SK-N-SH treated with all-trans-retinoic acid at 6 μM for 48 hours (cell line): Measurements from ENCODE around the gene KRTAP5-4.

Experiments
- ARNTL ChIP-seq: fragments of 450-650 bp; formaldehyde crosslinking; IDR thresholded peaks from 2 replicates; pipeline ENCODE4 v1.5.0; 2020; ENCODE audit warnings: low read depth, mild to moderate bottlenecking, moderate library complexity, borderline replicate concordance
- PPARA ChIP-seq: fragments of 250-450 bp; sonication (Bioruptor Pico); IDR thresholded peaks from 2 replicates; pipeline ENCODE4 v1.5.0; 2020; ENCODE audit warnings: mild to moderate bottlenecking, borderline replicate concordance
- RARB ChIP-seq: fragments of 250-450 bp; sonication (Bioruptor Pico); IDR thresholded peaks from 2 replicates; pipeline ENCODE4 v1.8.0; 2021; ENCODE audit warnings: mild to moderate bottlenecking, moderate library complexity
- TCF4 ChIP-seq: fragments of 250-450 bp; sonication (Bioruptor Pico); IDR thresholded peaks from 2 replicates; pipeline ENCODE4 v1.8.0; 2021; ENCODE audit warnings: mild to moderate bottlenecking, moderate library complexity, borderline replicate concordance
- TOX ChIP-seq: fragments of 250-450 bp; sonication (Bioruptor Pico); IDR thresholded peaks from 2 replicates; pipeline ENCODE4 v1.8.0; 2021; ENCODE audit warnings: mild to moderate bottlenecking, moderate library complexity, borderline replicate concordance
- ZFP3 ChIP-seq: fragments of 250-450 bp; sonication (Bioruptor Pico); IDR thresholded peaks from 2 replicates; pipeline ENCODE4 v1.5.0; 2020; ENCODE audit warnings: mild to moderate bottlenecking, moderate library complexity
- ZFP30 ChIP-seq: fragments of 450-650 bp; formaldehyde crosslinking; IDR thresholded peaks from 2 replicates; pipeline ENCODE4 v1.5.0; 2022; ENCODE audit warnings: mild to moderate bottlenecking, moderate library complexity
- ZNF70 ChIP-seq: fragments of 450-650 bp; formaldehyde crosslinking; IDR thresholded peaks from 2 replicates; pipeline ENCODE4 v1.5.0; 2020; ENCODE audit warnings: mild to moderate bottlenecking, moderate library complexity
- ZNF8 ChIP-seq: fragments of 450-650 bp; formaldehyde crosslinking; IDR thresholded peaks from 2 replicates; pipeline ENCODE4 v1.5.0; 2020; ENCODE audit warnings: mild to moderate bottlenecking, moderate library complexity
- TF ChIP-seq, protein P1 (sequence below): fragments of 250-450 bp; sonication (Bioruptor Pico); IDR thresholded peaks from 2 replicates; pipeline ENCODE4 v1.5.1; 2021; ENCODE audit warnings: mild to moderate bottlenecking, moderate library complexity
- TF ChIP-seq, protein P2 (sequence below): fragments of 250-450 bp; sonication (Bioruptor Pico); IDR thresholded peaks from 2 replicates; pipeline ENCODE4 v1.8.0; 2020; ENCODE audit warnings: mild to moderate bottlenecking, moderate library complexity, borderline replicate concordance

DNA sequence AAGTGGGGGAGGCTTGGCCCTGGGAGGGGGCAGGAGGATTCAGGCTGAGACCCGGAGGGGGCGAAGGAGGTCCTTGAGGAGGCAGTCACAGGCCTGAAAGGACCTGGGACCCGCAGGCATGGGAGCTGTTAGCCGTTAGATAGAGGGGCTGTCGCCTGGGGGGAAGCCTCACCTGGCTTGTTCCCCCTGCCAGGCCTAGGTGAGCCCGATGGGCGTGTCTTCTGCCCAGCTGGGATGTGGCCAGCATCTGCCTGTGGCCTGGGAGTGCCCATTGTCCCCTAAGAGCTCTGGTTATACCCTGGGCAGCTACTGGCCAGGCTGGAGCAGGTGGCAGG lies 48.1 kb downstream of the KRTAP5-4 start:
- TF ChIP-seq ZNF8 (CRISPR knock-in tag), result no peak
- TF ChIP-seq, protein P1, sequence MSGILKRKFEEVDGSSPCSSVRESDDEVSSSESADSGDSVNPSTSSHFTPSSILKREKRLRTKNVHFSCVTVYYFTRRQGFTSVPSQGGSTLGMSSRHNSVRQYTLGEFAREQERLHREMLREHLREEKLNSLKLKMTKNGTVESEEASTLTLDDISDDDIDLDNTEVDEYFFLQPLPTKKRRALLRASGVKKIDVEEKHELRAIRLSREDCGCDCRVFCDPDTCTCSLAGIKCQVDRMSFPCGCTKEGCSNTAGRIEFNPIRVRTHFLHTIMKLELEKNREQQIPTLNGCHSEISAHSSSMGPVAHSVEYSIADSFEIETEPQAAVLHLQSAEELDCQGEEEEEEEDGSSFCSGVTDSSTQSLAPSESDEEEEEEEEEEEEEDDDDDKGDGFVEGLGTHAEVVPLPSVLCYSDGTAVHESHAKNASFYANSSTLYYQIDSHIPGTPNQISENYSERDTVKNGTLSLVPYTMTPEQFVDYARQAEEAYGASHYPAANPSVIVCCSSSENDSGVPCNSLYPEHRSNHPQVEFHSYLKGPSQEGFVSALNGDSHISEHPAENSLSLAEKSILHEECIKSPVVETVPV (CRISPR knock-in tag), result no peak
- no peak for TF ChIP-seq RARB
- TF ChIP-seq TOX (CRISPR knock-in tag), result no peak
- TF ChIP-seq ARNTL, result no peak
- TF ChIP-seq, protein P2, sequence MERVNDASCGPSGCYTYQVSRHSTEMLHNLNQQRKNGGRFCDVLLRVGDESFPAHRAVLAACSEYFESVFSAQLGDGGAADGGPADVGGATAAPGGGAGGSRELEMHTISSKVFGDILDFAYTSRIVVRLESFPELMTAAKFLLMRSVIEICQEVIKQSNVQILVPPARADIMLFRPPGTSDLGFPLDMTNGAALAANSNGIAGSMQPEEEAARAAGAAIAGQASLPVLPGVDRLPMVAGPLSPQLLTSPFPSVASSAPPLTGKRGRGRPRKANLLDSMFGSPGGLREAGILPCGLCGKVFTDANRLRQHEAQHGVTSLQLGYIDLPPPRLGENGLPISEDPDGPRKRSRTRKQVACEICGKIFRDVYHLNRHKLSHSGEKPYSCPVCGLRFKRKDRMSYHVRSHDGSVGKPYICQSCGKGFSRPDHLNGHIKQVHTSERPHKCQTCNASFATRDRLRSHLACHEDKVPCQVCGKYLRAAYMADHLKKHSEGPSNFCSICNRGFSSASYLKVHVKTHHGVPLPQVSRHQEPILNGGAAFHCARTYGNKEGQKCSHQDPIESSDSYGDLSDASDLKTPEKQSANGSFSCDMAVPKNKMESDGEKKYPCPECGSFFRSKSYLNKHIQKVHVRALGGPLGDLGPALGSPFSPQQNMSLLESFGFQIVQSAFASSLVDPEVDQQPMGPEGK (CRISPR knock-in tag), result no peak
- no peak for TF ChIP-seq PPARA (CRISPR knock-in tag)
- no peak for TF ChIP-seq ZFP30 (CRISPR knock-in tag)
- no peak for TF ChIP-seq ZFP3
- TF ChIP-seq ZNF70 (CRISPR knock-in tag), result no peak
- TF ChIP-seq TCF4 (CRISPR knock-in tag), result no peak
